GM19025 (cell line): ENCODE data around the gene DMD.

Source experiments
- ATAC-seq: cut with Tn5 transposase; IDR thresholded peaks from one replicate; pipeline ENCODE4 v1.9.1; 2021; ENCODE audit warnings: mild to moderate bottlenecking, low read depth, moderate library complexity; ENCODE audit not compliant: unreplicated experiment

The DMD gene

GRCh38 chrX:31225819-31226218 is 1985.5 kb downstream of the DMD start:
- ATAC-seq: no peak

DNA sequence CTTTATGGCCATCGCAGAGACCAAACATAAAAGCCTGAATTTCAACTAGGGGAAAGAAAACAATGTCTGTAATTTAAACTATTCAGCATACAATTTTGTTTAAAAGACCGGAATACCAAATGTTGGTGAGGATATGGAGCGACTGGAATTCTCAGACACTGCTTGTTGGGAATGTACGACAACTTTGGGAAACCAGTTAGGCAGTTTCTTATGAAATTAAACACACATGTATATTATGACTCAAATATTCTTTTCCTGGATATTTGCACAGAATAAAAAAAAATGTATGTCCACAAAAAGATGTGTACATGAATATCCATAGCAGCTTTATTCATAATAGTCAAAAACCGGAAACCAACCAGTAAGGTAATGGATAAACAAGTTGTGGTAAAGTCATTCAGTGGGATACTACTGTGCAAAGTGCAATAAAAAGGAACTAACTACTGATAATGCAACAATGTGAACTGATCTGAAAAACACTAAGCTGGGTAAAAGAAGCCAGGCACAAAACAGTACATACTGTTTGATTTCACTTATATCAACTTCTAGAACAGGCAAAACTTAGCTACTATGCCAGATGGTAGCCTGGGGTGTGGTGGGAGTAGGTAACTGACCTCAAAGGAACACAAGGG is 1986.9 kb downstream of the DMD start:
- no peak for ATAC-seq

GRCh38 chrX:31223817-31224216 is 1987.5 kb downstream of the DMD start:
- ATAC-seq: no peak

DNA sequence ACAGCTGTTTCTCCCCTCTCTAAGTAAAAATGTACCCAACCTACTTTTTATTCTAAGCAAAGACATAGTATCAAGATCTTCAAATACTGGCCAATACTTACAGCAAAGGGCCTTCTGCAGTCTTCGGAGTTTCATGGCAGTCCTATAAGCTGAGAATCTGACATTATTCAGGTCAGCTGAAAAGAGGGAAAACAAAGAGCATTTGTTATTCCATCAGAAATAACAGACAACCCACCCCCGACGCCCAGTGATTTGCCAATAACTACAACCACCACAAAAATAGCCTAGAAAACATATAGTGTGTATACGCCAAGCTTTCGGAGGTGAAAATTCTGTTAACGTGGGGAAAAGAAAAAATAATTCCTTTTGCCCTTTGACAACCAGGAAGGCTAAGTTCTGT is 1988.4 kb downstream of the DMD start:
- ATAC-seq: no peak

DNA sequence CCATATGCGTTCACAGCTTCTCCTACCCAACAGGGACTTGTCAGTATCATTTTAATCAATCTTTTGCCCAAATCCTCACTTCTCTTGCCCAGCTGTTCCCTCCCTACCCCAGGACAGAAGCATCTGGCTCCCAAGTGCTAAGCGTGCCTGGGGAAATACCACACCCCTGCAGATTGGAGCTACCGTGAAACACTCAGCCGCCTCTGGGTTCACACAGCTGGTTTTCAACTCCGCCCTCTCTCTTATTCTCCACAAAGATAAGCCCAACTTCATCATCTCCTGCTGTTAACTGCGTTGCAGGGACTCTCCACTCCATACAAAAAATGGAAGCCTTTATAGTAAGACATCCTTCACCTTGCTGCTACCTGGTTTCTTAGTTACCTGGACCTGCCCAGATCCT is 1992.2 kb downstream of the DMD start:
- ATAC-seq: no peak

GRCh38 chrX:31217084-31217483 is 1994.3 kb downstream of the DMD start:
- no peak for ATAC-seq

DNA sequence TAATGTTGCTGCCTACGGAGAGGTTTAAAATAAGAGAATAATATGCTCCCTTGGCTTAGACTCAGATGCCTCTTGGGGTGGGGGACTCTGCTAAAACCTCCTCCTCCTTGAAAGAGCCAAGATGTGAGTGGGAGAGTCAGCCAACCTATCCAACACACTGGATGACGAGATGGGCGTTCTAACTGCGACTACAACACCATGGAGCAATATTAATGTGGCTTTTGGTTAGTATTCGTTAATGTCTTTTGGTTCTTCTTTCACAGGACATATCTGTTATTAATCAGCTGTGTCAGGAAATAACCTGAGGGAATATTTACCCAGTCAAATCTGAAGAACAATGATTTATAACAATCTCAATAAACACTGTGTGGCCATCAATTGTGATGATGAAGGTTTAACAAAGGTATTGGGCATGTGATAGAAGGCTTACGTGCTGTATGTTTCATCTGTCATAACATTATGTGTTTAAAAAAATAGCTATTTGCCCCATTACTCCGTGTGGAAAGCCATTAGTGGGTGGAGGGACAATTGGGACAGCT is 1996.0 kb downstream of the DMD start:
- no peak for ATAC-seq

- ATAC-seq: no peak
Measured at GRCh38 chrX:31213941-31214340, 1997.4 kb downstream of the DMD start.

DNA sequence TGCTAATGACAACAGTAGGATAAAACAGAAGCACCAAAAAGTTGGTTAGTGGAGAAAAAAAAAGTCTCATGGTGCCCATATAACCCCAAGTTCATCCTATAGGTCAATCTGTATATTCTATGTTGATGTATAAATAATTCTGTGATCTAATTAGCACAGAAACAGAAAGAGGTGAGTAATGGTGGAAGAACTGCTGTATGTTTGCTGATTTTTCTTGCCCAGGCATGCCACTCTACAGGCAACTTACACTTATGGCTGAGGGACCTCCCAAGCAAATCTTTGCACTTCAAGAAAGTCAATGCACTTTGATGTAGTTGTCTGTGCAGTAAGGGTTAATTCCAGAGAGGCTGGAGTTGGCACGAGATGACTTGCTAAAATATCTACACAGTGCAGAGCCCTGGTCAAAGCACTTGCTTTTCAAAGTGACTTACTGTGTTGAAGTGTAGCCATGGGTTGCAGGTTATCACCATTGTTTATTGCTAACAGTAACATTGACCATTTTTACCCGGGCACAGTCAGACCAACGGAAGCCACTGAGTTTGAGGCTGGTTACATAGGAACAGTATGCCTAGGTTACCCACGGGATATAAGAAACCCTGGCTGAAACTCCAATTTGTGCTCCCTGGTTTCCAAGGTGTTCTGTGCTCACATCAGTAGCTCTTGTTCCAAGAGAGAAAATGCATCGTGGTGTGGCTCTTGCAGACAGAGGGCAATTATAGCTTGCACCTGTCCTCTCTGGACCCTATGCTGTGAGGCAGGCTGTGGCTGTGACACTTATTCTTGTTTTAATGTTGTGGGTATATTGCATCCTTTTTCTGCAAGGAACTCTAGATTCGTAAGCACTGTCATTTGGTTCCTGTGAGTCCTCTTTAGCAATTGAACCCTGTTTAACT is 1998.2 kb downstream of the DMD start:
- no peak for ATAC-seq

- no peak for ATAC-seq
Measured at GRCh38 chrX:31209005-31209628, 2002.2 kb downstream of the DMD start.

- no peak for ATAC-seq
Measured at GRCh38 chrX:31201503-31201902, 2009.8 kb downstream of the DMD start.

- ATAC-seq: no peak
Measured at GRCh38 chrX:31200430-31200829, 2010.9 kb downstream of the DMD start.

GRCh38 chrX:31199840-31200114 is 2011.6 kb downstream of the DMD start:
- ATAC-seq: no peak

DNA sequence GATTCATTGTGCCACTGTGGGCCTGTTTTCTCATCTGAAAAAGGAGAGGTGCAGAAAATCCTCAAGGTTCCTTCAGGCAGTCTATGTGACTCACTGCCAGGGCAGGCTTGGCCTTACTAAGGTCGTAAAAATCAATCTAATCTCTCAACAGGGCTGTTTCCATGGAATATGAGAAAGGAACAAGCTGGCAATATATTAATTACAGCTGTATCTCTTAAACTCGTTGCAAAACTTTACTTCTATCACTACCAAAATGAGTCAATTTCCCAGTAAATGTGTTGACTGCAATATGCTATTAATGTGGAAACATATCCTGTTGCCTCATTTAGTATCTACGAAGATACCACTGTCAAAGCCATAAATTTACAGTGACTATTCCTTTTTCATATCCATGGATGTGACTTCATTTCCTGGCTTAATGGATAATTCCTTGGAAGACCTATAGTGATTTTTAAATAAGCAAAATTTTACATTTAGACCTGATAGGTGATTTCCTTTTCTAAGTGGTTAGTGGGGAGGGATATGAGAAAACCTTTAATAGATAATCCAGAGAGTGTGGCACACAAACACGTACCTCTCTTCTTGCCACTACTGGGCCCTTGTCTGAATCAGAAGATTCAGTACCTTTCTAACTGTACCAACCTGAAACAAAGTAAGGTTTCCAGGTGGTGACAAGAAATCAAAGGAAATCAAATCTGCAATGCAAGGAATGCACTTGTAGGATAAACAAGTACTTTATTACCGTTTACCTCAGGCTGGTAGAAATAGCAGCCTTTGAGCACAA is 2012.1 kb downstream of the DMD start:
- ATAC-seq: no peak

- ATAC-seq: no peak
Measured at GRCh38 chrX:31190221-31190975, 2021.0 kb downstream of the DMD start.

DNA sequence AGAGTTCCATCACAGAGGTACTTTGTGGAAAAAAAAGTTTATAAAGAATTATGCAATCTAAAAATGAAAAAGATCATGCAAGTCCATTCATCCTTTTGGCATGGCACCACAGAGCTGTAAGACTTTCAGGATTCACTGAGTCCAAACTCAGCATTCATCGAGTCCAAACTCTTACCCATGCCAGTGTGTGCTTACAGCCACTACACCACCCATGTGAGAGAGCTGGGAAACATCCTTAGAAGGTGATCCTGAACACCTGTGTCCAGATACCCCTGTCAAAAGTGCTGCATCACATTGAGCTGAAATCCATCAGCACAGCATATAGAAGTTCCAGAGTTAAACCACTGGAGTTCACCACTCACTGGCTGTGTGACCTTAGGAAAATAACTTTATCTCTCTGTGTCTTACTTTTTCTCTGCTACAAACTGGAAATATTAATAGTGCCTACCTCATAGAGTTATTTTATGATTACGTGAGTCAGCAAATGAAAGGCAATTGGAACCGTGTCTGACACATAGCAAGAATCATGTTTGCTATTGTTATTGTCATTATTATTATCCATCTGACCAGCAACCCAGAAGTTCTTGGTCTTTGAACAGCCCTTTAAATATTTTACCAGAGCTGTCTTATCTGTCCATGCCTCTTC is 2024.5 kb downstream of the DMD start:
- ATAC-seq: no peak

GRCh38 chrX:31185884-31186283 is 2025.5 kb downstream of the DMD start:
- no peak for ATAC-seq

GRCh38 chrX:31181377-31182000 is 2029.9 kb downstream of the DMD start:
- no peak for ATAC-seq

GRCh38 chrX:31179203-31179602 is 2032.1 kb downstream of the DMD start:
- no peak for ATAC-seq
